Skeletal muscle tissue (tissue), 4 donors: Measurements from ENCODE around the gene EIF2D. TPM values are rescaled to one million over a fixed set of nuclear protein-coding genes. Genes with fewer than 3 reads are reported as not detected.

Experiments used
- H3K27ac ChIP-seq: one replicate; pipeline ENCODE4 v1.7.0; 2013; ENCODE audit warnings: mild to moderate bottlenecking, low read depth, low read length, inconsistent platforms
- H3K27me3 ChIP-seq, 3 donors: one replicate each; pipeline ENCODE4 v1.7.0; 2013; ENCODE audit warnings: low read length in 3 of 3; ENCODE audit not compliant: control insufficient read depth in 3 of 3, insufficient read depth in 3 of 3
- H3K36me3 ChIP-seq, 3 donors: one replicate each; pipeline ENCODE4 v1.7.0; 2013; ENCODE audit warnings: low read length in 3 of 3; ENCODE audit not compliant: control insufficient read depth in 3 of 3, insufficient read depth in 3 of 3
- H3K4me1 ChIP-seq, 3 donors: one replicate each; pipeline ENCODE4 v1.7.0; 2013; ENCODE audit warnings: low read length in 3 of 3, mild to moderate bottlenecking in 3 of 3; ENCODE audit not compliant: control insufficient read depth in 3 of 3, insufficient read depth in 3 of 3
- H3K4me3 ChIP-seq, 3 donors: one replicate each; pipeline ENCODE4 v1.7.0; 2013; ENCODE audit warnings: low read length in 3 of 3
- H3K9ac ChIP-seq, 3 donors: one replicate each; pipeline ENCODE4 v1.7.0; 2013; ENCODE audit warnings: low read length in 3 of 3, mild to moderate bottlenecking in 3 of 3, moderate library complexity in 2 of 3, low read depth in 1 of 3
- H3K9me3 ChIP-seq, 3 donors: one replicate each; pipeline ENCODE4 v1.7.0; 2013; ENCODE audit warnings: low read length in 3 of 3; ENCODE audit not compliant: control insufficient read depth in 3 of 3
- total RNA-seq: library from RNA; depleted of rRNA; stranded (reverse); fragments of >200 nt; gene quantifications from one replicate; pipeline ENCODE4 v1.2.3, GENCODE V29; 2014
- donor health status: Osteomylitis.

EIF2D gene
- total RNA-seq, 1 donor from 2014 or later: 25.6 TPM

- Histone ChIP-seq H3K9me3 (no peaks in the 10 kb centered on the region), H3K27ac (no peak overlapping the region)
Observed at GRCh38 chr1:206590025-206590758, 22.1 kb downstream of the EIF2D start.

GRCh38 chr1:206589206-206589605, 23.1 kb downstream of the EIF2D start:
- Histone ChIP-seq H3K4me3 (no peak overlapping the region), H3K27ac (peak overlapping the region; percentile 8), H3K36me3 (peaks cover 44 to 78% (median 63%) of the 10 kb centered on the region in 3 donors), H3K4me1 (peaks cover 0 to 12% (median 3%) of the 10 kb centered on the region in 3 donors), H3K9me3 (no peaks in the 10 kb centered on the region), H3K9ac (no peak overlapping the region), H3K27me3 (no peaks in the 10 kb centered on the region)

More at GRCh38 chr1:206590025-206590758, 22.1 kb downstream of the EIF2D start:
- Histone ChIP-seq H3K27me3 (no peaks in the 10 kb centered on the region), H3K36me3 (peaks cover 50 to 84% (median 68%) of the 10 kb centered on the region in 3 donors), H3K4me1 (peaks cover 0 to 12% (median 3%) of the 10 kb centered on the region in 3 donors), H3K9ac (no peak overlapping the region), H3K4me3 (no peak overlapping the region)

GRCh38 chr1:206588492-206588891, 23.8 kb downstream of the EIF2D start:
- no peak overlapping the region for H3K9ac ChIP-seq
- H3K4me3 ChIP-seq: no peak overlapping the region
- no peaks in the 10 kb centered on the region for H3K9me3 ChIP-seq
- peaks cover 41 to 71% (median 57%) of the 10 kb centered on the region in 3 donors for H3K36me3 ChIP-seq
- H3K4me1 ChIP-seq: peaks cover 2 to 12% (median 3%) of the 10 kb centered on the region in 3 donors
- peak overlapping the region; percentile 8 for H3K27ac ChIP-seq
- H3K27me3 ChIP-seq: no peaks in the 10 kb centered on the region

GRCh38 chr1:206587904-206588303, 24.4 kb downstream of the EIF2D start:
- Histone ChIP-seq H3K9ac (no peak overlapping the region), H3K4me3 (no peak overlapping the region)

GRCh38 chr1:206586501-206587445, 25.5 kb downstream of the EIF2D start:
- no peak overlapping the region for H3K9ac ChIP-seq
- H3K36me3 ChIP-seq: peaks cover 30 to 57% (median 42%) of the 10 kb centered on the region in 3 donors
- peaks cover 2 to 11% (median 3%) of the 10 kb centered on the region in 3 donors for H3K4me1 ChIP-seq
- H3K4me3 ChIP-seq: no peak overlapping the region
- no peaks in the 10 kb centered on the region for H3K27me3 ChIP-seq
- H3K9me3 ChIP-seq: no peaks in the 10 kb centered on the region
- no peak overlapping the region for H3K27ac ChIP-seq

More at GRCh38 chr1:206587904-206588303, 24.4 kb downstream of the EIF2D start:
- peaks cover 2 to 12% (median 3%) of the 10 kb centered on the region in 3 donors for H3K4me1 ChIP-seq
- H3K27ac ChIP-seq: no peak overlapping the region
- peaks cover 39 to 66% (median 52%) of the 10 kb centered on the region in 3 donors for H3K36me3 ChIP-seq
- H3K9me3 ChIP-seq: no peaks in the 10 kb centered on the region
- no peaks in the 10 kb centered on the region for H3K27me3 ChIP-seq

- Histone ChIP-seq H3K27ac (no peak overlapping the region), H3K36me3 (peaks cover 21 to 42% (median 31%) of the 10 kb centered on the region in 3 donors), H3K9ac (no peak overlapping the region), H3K9me3 (no peaks in the 10 kb centered on the region), H3K4me3 (no peak overlapping the region), H3K4me1 (peaks cover 11 to 22% (median 12%) of the 10 kb centered on the region in 3 donors), H3K27me3 (no peaks in the 10 kb centered on the region)
Observed at GRCh38 chr1:206584683-206585082, 27.6 kb downstream of the EIF2D start.

- Histone ChIP-seq H3K4me1 (peaks cover 17 to 29% (median 18%) of the 10 kb centered on the region in 3 donors), H3K9ac (no peak overlapping the region), H3K9me3 (no peaks in the 10 kb centered on the region), H3K27me3 (no peaks in the 10 kb centered on the region), H3K4me3 (no peak overlapping the region), H3K27ac (no peak overlapping the region), H3K36me3 (peaks cover 21 to 38% (median 26%) of the 10 kb centered on the region in 3 donors)
Observed at GRCh38 chr1:206583707-206584648, 28.3 kb downstream of the EIF2D start.

GRCh38 chr1:206582971-206583706, 29.1 kb downstream of the EIF2D start:
- Histone ChIP-seq H3K36me3 (peaks cover 15 to 33% (median 18%) of the 10 kb centered on the region in 3 donors), H3K4me1 (peaks cover 20 to 36% (median 23%) of the 10 kb centered on the region in 3 donors), H3K27me3 (no peaks in the 10 kb centered on the region), H3K9ac (no peak overlapping the region), H3K4me3 (no peak overlapping the region), H3K27ac (no peak overlapping the region), H3K9me3 (no peaks in the 10 kb centered on the region)
